HepG2 (cell line): ENCODE results near the gene SLC22A23. TPM values are rescaled to one million over a fixed set of nuclear protein-coding genes. Genes with fewer than 3 reads are reported as not detected.

Experiments
- NFKB2 ChIP-seq: sonication (generic); formaldehyde crosslinking; IDR thresholded peaks from 2 replicates; pipeline ENCODE4 v1.4.0; 2020; ENCODE audit warnings: missing genetic modification reagents, borderline replicate concordance
- ZNF224 ChIP-seq: sonication (generic); formaldehyde crosslinking; IDR thresholded peaks from 2 replicates; pipeline ENCODE4 v1.5.0; 2020; ENCODE audit warnings: mild to moderate bottlenecking, missing genetic modification reagents
- ZNF749 ChIP-seq: sonication (generic); formaldehyde crosslinking; IDR thresholded peaks from 2 replicates; pipeline ENCODE4 v1.8.0; 2022; ENCODE audit warnings: mild to moderate bottlenecking, missing genetic modification reagents, moderate library complexity, borderline replicate concordance
- polyA plus RNA-seq, 8 experiments: library from polyadenylated mRNA; depleted of rRNA in 3 of 8; stranded (reverse) in 7 of 8; unstranded in 1 of 8; fragments of >200 nt; fragmentation: Illumina TruSeq in 4 of 8; extraction: Trizol in 4 of 8; gene quantifications; 2 replicates each; pipeline versions ENCODE4 v1.2.1 to v1.2.3, GENCODE V29; 2011 to 2016; ENCODE audit warnings: low read depth in 4 of 8, missing spikeins in 1 of 8, mixed read lengths in 1 of 8; ENCODE audit not compliant: insufficient read depth in 1 of 8
- total RNA-seq, 5 experiments: library from RNA; depleted of rRNA; stranded (reverse); fragments of >200 nt; fragmentation: Illumina TruSeq; extraction: Trizol; gene quantifications; 2 replicates each; pipeline ENCODE4 v1.2.3, GENCODE V29; 2016; ENCODE audit warnings: low read depth in 1 of 5
- TF ChIP-seq, protein P1 (sequence below): sonication (generic); formaldehyde crosslinking; IDR thresholded peaks from 2 replicates; pipeline ENCODE4 v1.4.0; 2020; ENCODE audit warnings: missing genetic modification reagents, borderline replicate concordance
- TF ChIP-seq, protein P2 (sequence below): sonication (generic); formaldehyde crosslinking; conservative IDR thresholded peaks from 2 replicates; pipeline ENCODE4 v1.4.0; 2020; ENCODE audit warnings: mild to moderate bottlenecking, missing genetic modification reagents, moderate library complexity
- TF ChIP-seq, protein P3 (sequence below): sonication (generic); formaldehyde crosslinking; IDR thresholded peaks from 2 replicates; pipeline ENCODE4 v1.4.0; 2020; ENCODE audit warnings: missing genetic modification reagents, mild to moderate bottlenecking, borderline replicate concordance

SLC22A23 gene
- total and polyA plus RNA-seq, 2 of the 13 experiments (the other 11 are each of a cell fraction or from before 2014, with no cell fraction given): 11.8 to 17.5 TPM

DNA sequence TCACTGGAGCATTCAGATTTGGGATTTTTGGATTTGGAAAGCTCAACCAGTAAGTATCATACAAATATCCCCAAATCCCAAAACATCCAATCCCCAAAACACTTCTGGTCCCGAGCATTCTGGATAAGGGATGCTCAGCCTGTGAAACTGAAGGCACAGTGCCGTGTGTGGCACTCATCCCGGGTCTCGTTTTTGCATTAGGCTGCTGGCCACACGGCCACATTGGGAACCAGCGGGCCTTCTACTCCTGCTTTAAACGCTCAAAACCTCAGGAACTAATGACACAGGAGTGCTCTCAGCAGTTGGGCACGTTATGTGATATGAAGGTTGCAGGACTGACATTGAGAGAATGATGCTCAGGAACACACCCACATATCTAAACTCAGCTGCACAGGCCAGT lies 162.5 kb downstream of the SLC22A23 start (continued):
- TF ChIP-seq, protein P1, sequence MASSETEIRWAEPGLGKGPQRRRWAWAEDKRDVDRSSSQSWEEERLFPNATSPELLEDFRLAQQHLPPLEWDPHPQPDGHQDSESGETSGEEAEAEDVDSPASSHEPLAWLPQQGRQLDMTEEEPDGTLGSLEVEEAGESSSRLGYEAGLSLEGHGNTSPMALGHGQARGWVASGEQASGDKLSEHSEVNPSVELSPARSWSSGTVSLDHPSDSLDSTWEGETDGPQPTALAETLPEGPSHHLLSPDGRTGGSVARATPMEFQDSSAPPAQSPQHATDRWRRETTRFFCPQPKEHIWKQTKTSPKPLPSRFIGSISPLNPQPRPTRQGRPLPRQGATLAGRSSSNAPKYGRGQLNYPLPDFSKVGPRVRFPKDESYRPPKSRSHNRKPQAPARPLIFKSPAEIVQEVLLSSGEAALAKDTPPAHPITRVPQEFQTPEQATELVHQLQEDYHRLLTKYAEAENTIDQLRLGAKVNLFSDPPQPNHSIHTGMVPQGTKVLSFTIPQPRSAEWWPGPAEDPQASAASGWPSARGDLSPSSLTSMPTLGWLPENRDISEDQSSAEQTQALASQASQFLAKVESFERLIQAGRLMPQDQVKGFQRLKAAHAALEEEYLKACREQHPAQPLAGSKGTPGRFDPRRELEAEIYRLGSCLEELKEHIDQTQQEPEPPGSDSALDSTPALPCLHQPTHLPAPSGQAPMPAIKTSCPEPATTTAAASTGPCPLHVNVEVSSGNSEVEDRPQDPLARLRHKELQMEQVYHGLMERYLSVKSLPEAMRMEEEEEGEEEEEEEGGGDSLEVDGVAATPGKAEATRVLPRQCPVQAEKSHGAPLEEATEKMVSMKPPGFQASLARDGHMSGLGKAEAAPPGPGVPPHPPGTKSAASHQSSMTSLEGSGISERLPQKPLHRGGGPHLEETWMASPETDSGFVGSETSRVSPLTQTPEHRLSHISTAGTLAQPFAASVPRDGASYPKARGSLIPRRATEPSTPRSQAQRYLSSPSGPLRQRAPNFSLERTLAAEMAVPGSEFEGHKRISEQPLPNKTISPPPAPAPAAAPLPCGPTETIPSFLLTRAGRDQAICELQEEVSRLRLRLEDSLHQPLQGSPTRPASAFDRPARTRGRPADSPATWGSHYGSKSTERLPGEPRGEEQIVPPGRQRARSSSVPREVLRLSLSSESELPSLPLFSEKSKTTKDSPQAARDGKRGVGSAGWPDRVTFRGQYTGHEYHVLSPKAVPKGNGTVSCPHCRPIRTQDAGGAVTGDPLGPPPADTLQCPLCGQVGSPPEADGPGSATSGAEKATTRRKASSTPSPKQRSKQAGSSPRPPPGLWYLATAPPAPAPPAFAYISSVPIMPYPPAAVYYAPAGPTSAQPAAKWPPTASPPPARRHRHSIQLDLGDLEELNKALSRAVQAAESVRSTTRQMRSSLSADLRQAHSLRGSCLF (CRISPR knock-in tag): no peak
- TF ChIP-seq NFKB2 (CRISPR knock-in tag): no peak
- TF ChIP-seq, protein P2, sequence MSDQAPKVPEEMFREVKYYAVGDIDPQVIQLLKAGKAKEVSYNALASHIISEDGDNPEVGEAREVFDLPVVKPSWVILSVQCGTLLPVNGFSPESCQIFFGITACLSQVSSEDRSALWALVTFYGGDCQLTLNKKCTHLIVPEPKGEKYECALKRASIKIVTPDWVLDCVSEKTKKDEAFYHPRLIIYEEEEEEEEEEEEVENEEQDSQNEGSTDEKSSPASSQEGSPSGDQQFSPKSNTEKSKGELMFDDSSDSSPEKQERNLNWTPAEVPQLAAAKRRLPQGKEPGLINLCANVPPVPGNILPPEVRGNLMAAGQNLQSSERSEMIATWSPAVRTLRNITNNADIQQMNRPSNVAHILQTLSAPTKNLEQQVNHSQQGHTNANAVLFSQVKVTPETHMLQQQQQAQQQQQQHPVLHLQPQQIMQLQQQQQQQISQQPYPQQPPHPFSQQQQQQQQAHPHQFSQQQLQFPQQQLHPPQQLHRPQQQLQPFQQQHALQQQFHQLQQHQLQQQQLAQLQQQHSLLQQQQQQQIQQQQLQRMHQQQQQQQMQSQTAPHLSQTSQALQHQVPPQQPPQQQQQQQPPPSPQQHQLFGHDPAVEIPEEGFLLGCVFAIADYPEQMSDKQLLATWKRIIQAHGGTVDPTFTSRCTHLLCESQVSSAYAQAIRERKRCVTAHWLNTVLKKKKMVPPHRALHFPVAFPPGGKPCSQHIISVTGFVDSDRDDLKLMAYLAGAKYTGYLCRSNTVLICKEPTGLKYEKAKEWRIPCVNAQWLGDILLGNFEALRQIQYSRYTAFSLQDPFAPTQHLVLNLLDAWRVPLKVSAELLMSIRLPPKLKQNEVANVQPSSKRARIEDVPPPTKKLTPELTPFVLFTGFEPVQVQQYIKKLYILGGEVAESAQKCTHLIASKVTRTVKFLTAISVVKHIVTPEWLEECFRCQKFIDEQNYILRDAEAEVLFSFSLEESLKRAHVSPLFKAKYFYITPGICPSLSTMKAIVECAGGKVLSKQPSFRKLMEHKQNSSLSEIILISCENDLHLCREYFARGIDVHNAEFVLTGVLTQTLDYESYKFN (CRISPR knock-in tag): no peak
- no peak for TF ChIP-seq ZNF749 (CRISPR knock-in tag)
- no peak for TF ChIP-seq ZNF224 (CRISPR knock-in tag)
- TF ChIP-seq, protein P3, sequence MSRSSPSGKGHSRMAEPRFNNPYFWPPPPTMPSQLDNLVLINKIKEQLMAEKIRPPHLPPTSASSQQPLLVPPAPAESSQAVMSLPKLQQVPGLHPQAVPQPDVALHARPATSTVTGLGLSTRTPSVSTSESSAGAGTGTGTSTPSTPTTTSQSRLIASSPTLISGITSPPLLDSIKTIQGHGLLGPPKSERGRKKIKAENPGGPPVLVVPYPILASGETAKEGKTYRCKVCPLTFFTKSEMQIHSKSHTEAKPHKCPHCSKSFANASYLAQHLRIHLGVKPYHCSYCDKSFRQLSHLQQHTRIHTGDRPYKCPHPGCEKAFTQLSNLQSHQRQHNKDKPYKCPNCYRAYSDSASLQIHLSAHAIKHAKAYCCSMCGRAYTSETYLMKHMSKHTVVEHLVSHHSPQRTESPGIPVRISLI: no peak
